Hepatocyte (in vitro differentiated cells): Measurements from ENCODE around the gene HSD11B1L. TPM values are rescaled to one million over a fixed set of nuclear protein-coding genes. Genes with fewer than 3 reads are reported as not detected.

Source experiments
- DNase-seq: peaks from one replicate; pipeline ENCODE4 v3.0.0-alpha.2; 2016; ENCODE audit warnings: low spot score
- H2AFZ ChIP-seq: fragments of 200-600 bp; sonication (generic); 2 replicates; pipeline ENCODE4 v1.6.0; 2016; ENCODE audit warnings: antibody characterized with exemption, mild to moderate bottlenecking
- H3K27ac ChIP-seq: fragments of 200-600 bp; sonication (generic); 2 replicates; pipeline ENCODE4 v1.5.1; 2016; ENCODE audit warnings: mild to moderate bottlenecking
- H3K27me3 ChIP-seq: fragments of 200-600 bp; sonication (generic); 2 replicates; pipeline ENCODE4 v1.6.1; 2016
- H3K36me3 ChIP-seq: fragments of 200-600 bp; sonication (generic); replicated peaks from 2 replicates; pipeline ENCODE4 v1.5.1; 2016; ENCODE audit warnings: low read depth; ENCODE audit not compliant: insufficient read depth
- H3K4me1 ChIP-seq: fragments of 200-600 bp; sonication (generic); 2 replicates; pipeline ENCODE4 v1.5.1; 2016; ENCODE audit warnings: mild to moderate bottlenecking, moderate library complexity; ENCODE audit not compliant: insufficient read depth
- H3K4me2 ChIP-seq: fragments of 200-600 bp; sonication (generic); 2 replicates; pipeline ENCODE4 v1.6.0; 2016
- H3K4me3 ChIP-seq: fragments of 200-600 bp; sonication (generic); 2 replicates; pipeline ENCODE4 v1.5.1; 2016; ENCODE audit warnings: mild to moderate bottlenecking
- H3K79me2 ChIP-seq: fragments of 200-600 bp; sonication (generic); 2 replicates; pipeline ENCODE4 v1.6.0; 2017; ENCODE audit warnings: mild to moderate bottlenecking
- H3K9me2 ChIP-seq: fragments of 200-600 bp; sonication (generic); replicated peaks from 2 replicates; pipeline ENCODE4 v1.6.0; 2017; ENCODE audit warnings: mild to moderate bottlenecking; ENCODE audit not compliant: insufficient read depth
- H3K9me3 ChIP-seq: fragments of 200-600 bp; sonication (generic); 2 replicates; pipeline ENCODE4 v1.5.1; 2016; ENCODE audit warnings: low read depth, mild to moderate bottlenecking
- H4K20me1 ChIP-seq: fragments of 200-600 bp; sonication (generic); 2 replicates; pipeline ENCODE4 v1.6.0; 2016; ENCODE audit warnings: mild to moderate bottlenecking; ENCODE audit not compliant: insufficient read depth, poor library complexity, severe bottlenecking
- CTCF ChIP-seq: fragments of 200-600 bp; sonication (generic); IDR thresholded peaks from 2 replicates; pipeline ENCODE4 v1.5.1; 2016; ENCODE audit warnings: antibody characterized with exemption, mild to moderate bottlenecking; ENCODE audit not compliant: poor library complexity
- EZH2 ChIP-seq: fragments of 200-600 bp; sonication (generic); IDR thresholded peaks from 2 replicates; pipeline ENCODE4 v1.6.1; 2016; ENCODE audit warnings: antibody characterized with exemption, mild to moderate bottlenecking, borderline replicate concordance
- EZH2phosphoT487 ChIP-seq: fragments of 200-600 bp; sonication (generic); IDR thresholded peaks from one replicate; pipeline ENCODE4 v1.6.1; 2018; ENCODE audit warnings: antibody characterized with exemption, mild to moderate bottlenecking, low read depth, moderate library complexity; ENCODE audit not compliant: unreplicated experiment, severe bottlenecking
- WGBS: methylation state at CpG from one replicate; pipeline ENCODE4 v1.1.6; 2016; ENCODE audit warnings: low lambda C conversion rate; ENCODE audit errors: missing lambda C conversion rate; 5-methylcytosine and 5-hydroxymethylcytosine counted together
- polyA plus RNA-seq: library from polyadenylated mRNA; unstranded; fragments of >200 nt; fragmentation: Nextera tagmentation; extraction: Ambion mirVana; gene quantifications from 2 replicates; pipeline ENCODE4 v1.2.1, GENCODE V29; 2016
- total RNA-seq: library from RNA; depleted of rRNA; stranded (reverse); fragments of >200 nt; gene quantifications from 2 replicates; pipeline ENCODE4 v1.2.3, GENCODE V29; 2014

The HSD11B1L gene
- total and polyA plus RNA-seq, 2 experiments from 2014 or later, result 14.9 to 26.0 TPM

DNA sequence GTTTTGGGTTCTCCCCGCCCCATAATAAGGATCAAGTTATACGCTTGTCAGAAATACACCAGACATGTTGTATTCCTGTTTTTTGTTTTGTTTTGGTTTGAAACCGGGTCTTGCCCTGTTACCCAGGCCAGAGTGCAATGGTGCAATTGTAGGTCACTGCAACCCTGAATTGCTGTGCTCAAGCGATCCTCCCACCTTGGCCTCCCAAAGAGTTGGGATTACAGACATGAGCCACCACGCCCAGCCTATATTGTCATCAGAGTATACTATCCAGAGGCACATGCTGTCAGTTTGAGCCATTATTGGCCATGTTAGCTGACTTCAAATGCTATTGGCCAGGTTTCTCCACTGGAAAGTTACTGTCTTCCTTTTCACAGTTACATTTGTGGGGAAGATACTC, 48.2 kb upstream of the HSD11B1L start:
- TF ChIP-seq EZH2phosphoT487 (no peak), EZH2 (no peak), CTCF (no peak)
- no peaks in the 10 kb centered on the region for H3K27me3 ChIP-seq
- 95% methylated on average over 5 of the region's 5 CpGs for WGBS
- no peaks in the 10 kb centered on the region for H3K9me2 ChIP-seq
- peaks cover 100% of the 10 kb centered on the region for H3K79me2 ChIP-seq
- H4K20me1 ChIP-seq, result peaks cover 97% of the 10 kb centered on the region
- H3K4me1 ChIP-seq, result peaks cover 15% of the 10 kb centered on the region
- no peaks in the 10 kb centered on the region for H3K36me3 ChIP-seq
- no peak for DNase-seq
- H3K4me3 ChIP-seq, result no peak overlapping the region
- no peaks in the 10 kb centered on the region for H3K9me3 ChIP-seq
- H3K27ac ChIP-seq, result no peak overlapping the region
- H3K4me2 ChIP-seq, result no peak overlapping the region
- H2AFZ ChIP-seq, result no peak overlapping the region

GRCh38 chr19:5635427-5635826, 45.4 kb upstream of the HSD11B1L start:
- H3K27ac ChIP-seq, result no peak overlapping the region
- DNase-seq, result no peak
- no peak overlapping the region for H3K4me2 ChIP-seq
- TF ChIP-seq CTCF, result no peak
- TF ChIP-seq EZH2, result no peak
- no peak for TF ChIP-seq EZH2phosphoT487
- H3K4me3 ChIP-seq, result no peak overlapping the region
- no peak overlapping the region for H2AFZ ChIP-seq
- peaks cover 96% of the 10 kb centered on the region for H4K20me1 ChIP-seq
- H3K9me2 ChIP-seq, result no peaks in the 10 kb centered on the region
- peaks cover 100% of the 10 kb centered on the region for H3K79me2 ChIP-seq
- peaks cover 15% of the 10 kb centered on the region for H3K4me1 ChIP-seq
- H3K9me3 ChIP-seq, result no peaks in the 10 kb centered on the region
- no peaks in the 10 kb centered on the region for H3K36me3 ChIP-seq
- no peaks in the 10 kb centered on the region for H3K27me3 ChIP-seq
- WGBS, result 93% methylated on average over 6 of the region's 6 CpGs

DNA sequence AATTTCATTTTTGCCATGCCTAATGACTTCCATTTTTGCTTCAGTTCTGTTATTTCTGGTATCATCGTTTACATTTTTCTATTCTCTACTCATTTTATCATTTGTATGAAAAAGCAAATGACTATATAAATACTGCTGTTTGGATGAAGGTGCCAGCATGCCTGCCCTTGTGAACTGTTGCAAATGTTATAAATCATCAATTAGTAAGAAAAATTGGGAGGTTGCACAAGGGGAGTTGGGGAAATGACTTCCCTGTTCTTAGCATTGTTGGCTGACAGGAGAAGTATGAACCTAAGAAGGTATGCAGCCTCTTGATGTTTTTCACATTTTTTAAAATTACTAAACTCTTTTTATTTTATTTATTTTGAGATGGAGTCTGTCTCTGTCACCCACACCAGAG, 42.9 kb upstream of the HSD11B1L start:
- WGBS, result 96% methylated on average over 1 of the region's 1 CpG

More for the DNA sequence above, 42.9 kb upstream of the HSD11B1L start:
- Histone ChIP-seq H3K4me2 (no peak overlapping the region), H3K36me3 (no peaks in the 10 kb centered on the region), H3K9me3 (no peaks in the 10 kb centered on the region), H3K27ac (no peak overlapping the region), H2AFZ (no peak overlapping the region), H4K20me1 (peaks cover 95% of the 10 kb centered on the region), H3K79me2 (peaks cover 100% of the 10 kb centered on the region), H3K9me2 (no peaks in the 10 kb centered on the region), H3K27me3 (no peaks in the 10 kb centered on the region), H3K4me1 (peaks cover 7% of the 10 kb centered on the region), H3K4me3 (no peak overlapping the region)
- DNase-seq, result no peak
- TF ChIP-seq CTCF (no peak), EZH2phosphoT487 (no peak), EZH2 (no peak)
